GM19193 (cell line): ENCODE data around the gene BCL2L15.

ENCODE experiments used
- POLR2A ChIP-seq: IDR thresholded peaks from 4 replicates; pipeline ENCODE4 v1.6.1; 2011; ENCODE audit not compliant: insufficient read depth, insufficient read length; ENCODE audit errors: extremely low read depth

Gene BCL2L15

GRCh38 chr1:113861641-113862040 is 25.7 kb downstream of the BCL2L15 start:
- TF ChIP-seq POLR2A, result no peak

GRCh38 chr1:113860891-113861290 is 26.5 kb downstream of the BCL2L15 start:
- TF ChIP-seq POLR2A, result no peak

DNA sequence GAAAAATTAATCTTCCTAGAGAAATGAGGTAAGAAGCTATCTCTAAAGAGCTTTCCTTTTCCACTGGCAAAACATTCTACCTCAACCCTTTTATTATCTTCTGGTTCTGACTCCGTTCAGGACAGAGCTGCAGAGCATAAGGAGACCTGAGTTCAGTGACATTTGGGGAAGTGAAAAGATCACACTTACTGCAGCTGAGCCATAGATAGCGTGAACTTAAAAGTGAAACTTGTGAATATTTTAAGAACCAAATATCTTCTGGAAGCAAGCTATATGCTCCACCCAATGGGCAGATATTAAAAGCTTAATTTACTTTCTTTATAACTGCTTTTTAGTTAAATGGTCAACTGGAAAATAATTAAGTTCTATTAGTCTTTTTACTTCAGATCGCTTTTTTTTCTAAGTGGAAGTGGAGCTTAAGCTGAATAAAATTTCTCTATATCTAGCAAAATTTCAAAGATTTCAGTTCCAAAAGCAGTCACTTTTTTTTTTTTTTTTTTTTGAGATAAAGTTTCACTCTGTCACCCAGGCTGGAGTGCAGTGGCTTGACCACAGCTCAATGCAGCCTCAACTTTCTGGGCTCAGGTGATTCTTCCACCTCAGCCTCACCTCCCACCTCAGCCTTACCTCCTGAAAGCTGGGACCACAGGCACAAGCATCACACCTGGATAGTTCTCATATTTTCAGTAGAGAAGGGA is 27.8 kb downstream of the BCL2L15 start:
- no peak for TF ChIP-seq POLR2A

GRCh38 chr1:113858982-113859381 is 28.4 kb downstream of the BCL2L15 start:
- TF ChIP-seq POLR2A, result no peak

DNA sequence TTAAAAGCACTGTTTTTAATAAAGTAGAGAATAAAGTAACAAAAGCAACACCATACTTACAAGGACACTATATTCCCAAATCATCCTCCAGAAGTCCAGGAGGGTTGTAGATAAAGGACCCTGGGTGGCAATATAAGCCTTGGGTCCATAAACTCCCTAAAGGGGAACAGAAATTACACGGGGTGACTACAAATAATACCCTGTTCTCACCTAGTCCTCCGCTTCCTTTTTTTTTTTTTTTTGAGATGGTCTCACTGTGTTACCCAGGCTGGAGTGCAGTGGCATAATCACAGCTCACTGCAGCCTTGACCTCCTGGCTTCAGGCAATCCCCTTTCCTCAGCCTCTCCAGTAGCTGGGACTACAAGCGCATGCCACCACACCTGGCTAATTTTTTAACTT is 29.0 kb downstream of the BCL2L15 start:
- TF ChIP-seq POLR2A, result no peak

- TF ChIP-seq POLR2A, result no peak
These were observed 29.6 kb downstream of the BCL2L15 start for GRCh38 chr1:113857776-113858175.

- no peak for TF ChIP-seq POLR2A
These were observed 31.0 kb downstream of the BCL2L15 start for GRCh38 chr1:113856401-113856790.

DNA sequence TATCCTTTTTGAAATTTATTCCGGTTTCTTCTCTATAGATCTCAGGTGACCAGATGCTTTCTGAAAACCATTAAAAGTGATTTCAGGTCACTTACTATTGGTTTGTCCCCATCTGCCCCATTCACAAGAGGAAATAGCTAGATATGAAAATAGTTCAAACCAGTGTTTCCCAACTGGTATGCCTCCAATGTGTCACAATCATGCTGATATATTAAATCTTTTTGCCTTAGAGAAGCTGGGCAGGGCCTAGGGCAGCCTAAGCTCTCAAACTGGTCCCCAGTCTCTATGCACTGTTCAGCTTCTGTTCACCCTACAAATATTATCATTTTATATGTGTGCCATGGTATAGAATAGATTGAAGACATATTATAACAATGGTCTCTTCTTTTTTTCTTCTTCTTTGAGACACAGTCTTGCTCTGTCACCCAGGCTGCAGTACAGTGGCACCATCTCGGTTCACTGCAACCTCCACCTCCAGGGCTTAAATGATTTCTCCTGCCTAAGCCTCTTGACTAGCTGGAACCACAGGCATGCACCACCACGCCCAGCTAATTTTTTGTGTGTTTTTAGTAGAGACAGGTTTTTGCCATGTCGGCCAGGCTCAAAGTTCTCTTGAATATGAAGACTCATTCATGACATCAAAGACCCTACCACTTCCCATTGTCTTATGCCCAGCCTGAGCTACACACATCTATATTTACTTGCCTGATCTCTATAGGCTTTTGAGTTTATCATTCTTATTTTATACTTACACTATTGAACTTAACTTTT is 31.6 kb downstream of the BCL2L15 start:
- TF ChIP-seq POLR2A, result no peak

DNA sequence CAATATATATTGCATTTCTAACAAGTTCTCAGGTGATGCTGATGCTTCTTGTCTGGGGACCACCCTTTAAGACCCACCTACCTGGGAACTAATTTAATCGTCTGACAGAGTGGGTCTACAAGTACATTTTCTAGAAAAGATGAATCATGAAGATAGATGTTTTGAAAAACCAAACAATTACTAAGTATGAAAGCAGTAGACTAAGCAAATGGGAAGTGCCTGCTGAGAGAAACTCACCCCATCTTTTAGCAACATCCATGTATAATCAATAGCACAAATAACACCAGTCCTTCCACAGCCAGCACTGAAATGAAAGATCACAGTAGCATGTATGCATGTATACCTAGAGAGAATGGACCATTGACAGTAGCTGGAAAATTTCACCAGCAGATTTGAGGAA is 33.1 kb downstream of the BCL2L15 start:
- no peak for TF ChIP-seq POLR2A

DNA sequence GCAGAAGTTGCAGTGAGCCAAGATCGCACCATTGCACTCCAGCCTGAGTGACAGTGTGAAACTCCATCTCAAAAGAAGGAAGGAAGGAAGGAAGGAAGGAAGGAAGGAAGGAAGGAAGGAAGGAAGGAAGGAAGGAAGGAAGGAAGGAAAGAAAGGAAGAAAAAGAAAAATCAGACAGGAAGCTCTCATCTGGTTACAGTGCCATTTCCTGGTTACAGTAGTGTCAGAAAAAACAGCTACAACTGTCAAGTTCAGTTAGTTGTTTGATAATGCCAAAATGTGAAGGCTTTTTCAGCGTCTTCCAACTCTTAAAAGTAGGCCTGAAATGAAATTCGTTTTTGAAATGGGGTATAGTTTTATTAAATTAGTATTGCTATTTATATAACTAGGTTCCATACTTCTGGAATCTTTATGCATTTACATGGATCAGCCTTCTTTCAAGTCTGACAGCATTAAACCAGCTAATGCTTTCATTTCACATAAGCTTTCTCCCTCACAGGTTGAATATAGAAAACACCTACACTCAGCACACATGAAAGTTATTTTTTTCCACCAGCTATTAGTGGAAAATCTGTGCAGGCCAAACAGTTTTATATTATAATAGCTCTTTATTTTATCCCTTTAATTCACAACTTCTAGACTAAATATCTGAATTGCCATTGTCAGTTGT is 37.1 kb downstream of the BCL2L15 start:
- no peak for TF ChIP-seq POLR2A

DNA sequence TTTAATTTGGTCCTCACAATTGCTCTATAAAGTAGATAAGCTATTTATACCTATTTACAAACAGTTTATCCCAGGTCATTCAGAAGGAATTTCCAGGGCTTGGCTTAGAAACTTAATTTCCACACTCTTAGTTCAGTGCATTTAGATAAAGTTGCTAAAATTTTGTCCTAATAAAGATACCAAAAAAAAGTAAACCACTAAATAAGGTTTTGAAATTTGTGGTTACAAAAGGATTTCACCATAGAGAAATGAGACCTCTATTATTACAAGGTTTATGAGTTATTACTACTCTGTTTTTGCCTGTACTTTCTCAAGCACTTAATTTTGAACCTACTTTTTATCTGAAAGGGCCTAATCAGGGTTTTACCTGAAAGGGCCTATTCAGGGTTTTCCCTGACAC is 38.3 kb downstream of the BCL2L15 start:
- no peak for TF ChIP-seq POLR2A

- TF ChIP-seq POLR2A, result no peak
These were observed 40.9 kb downstream of the BCL2L15 start for GRCh38 chr1:113846391-113847035.

DNA sequence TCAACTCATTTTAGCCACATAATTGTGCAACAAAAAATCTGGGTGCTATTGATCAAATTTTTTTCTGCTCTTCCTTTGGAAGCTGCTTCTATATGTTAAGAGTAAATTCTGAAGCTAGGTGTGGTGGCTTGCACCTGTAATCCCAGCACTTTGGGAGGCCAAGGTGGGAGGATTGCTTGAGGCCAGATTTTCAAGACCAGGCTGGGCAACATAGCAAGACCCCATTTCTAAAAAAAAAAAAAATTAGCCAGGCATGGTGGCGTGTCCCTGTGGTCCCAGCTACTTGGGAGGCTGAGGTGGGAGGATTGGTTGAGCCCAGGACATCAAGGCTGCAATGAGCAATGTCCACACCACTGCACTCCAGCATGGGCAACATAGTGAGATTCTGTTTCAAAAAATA is 50.8 kb downstream of the BCL2L15 start:
- TF ChIP-seq POLR2A, result no peak

- TF ChIP-seq POLR2A, result no peak
These were observed 51.6 kb downstream of the BCL2L15 start for GRCh38 chr1:113835686-113836290.

GRCh38 chr1:113834716-113835115 is 52.7 kb downstream of the BCL2L15 start:
- TF ChIP-seq POLR2A, result no peak
